NCI-H2196 treated with DMSO at 0.1 percent for 48 hours (cell line): ENCODE measurements around the gene MACC1.
A peak's percentile ranks its signal among the peaks of the same experiment; 100 is the strongest.

Experiments used
- DNase-seq: peaks from one replicate; lab custom pipeline; 2025; ENCODE audit not compliant: unreplicated experiment; lab: John Stamatoyannopoulos, UW

Gene MACC1

GRCh38 chr7:20183086-20183485 is 34.1 kb downstream of the MACC1 start:
- no peak for DNase-seq

- DNase-seq = no peak
Observed at GRCh38 chr7:20176578-20177242, 40.5 kb downstream of the MACC1 start.

- no peak for DNase-seq
Observed at GRCh38 chr7:20173828-20174227, 43.4 kb downstream of the MACC1 start.

DNA sequence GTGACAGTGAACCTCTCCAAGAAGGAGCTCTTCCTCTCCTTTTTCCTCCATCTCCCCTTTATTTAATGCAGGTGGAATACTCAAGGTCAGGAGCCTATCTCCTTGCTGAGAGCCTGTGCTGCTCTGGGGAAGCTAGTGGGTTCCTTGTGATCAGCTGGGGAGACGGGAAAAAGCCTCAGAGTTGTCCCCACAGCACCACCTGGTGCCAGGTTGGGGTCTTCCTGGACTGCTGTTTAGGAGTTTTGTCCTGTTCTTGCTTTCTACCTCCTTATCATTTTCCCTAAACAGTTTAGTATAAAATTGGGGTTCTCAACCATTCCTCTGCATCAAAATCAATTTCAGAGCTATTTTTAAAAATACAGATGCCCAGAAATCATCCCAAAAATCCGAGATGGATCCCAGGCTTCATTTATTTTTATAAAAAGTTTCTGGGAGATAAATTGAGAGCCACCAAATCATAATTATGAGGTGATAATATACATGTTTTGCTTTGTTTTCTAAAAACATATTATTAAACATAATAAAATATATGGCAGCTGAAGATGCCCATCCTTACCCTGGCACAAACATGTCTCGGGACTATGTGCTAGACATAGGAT is 44.3 kb downstream of the MACC1 start:
- peak; percentile 21 for DNase-seq

DNA sequence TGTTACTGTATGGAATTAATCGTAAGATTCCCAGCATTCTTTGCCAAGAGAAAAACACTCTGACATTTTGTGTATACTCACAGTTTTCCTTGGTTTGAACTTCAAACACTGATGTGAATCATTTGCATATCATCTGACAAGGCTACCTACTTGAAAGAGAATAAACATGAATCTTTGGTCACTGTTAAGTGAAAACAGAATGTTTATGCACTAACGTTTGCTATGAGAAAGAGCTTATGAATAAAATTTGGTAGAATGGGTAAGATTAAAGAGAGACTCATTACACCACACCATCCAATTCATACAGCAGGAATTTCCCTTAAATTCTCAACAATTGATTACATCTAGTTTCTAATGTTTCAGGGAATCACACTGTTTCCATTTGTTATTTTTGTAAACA is 46.6 kb downstream of the MACC1 start:
- no peak for DNase-seq

GRCh38 chr7:20165146-20165510 is 52.1 kb downstream of the MACC1 start:
- DNase-seq = no peak

- DNase-seq = no peak
Observed at GRCh38 chr7:20164425-20165145, 52.6 kb downstream of the MACC1 start.

DNA sequence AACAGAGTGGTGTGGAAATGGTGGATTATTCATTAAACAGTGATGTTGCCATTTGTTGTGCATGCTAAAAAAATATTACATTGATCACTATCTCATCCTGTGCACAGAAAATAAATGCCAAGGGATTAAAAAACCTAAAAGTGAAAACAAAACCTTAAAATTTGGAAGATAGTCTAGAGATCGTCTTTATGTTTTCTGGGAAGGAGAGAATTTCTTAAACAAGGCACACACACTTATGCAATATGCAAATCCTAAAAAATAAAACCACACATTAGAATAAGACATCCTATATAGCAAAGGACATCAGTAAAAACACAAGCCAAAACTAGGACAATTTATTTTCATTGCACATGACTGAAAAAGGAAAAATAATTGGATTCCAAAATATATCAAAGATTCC is 54.5 kb downstream of the MACC1 start:
- DNase-seq = no peak

- DNase-seq = no peak
Observed at GRCh38 chr7:20159226-20159747, 57.9 kb downstream of the MACC1 start.

DNA sequence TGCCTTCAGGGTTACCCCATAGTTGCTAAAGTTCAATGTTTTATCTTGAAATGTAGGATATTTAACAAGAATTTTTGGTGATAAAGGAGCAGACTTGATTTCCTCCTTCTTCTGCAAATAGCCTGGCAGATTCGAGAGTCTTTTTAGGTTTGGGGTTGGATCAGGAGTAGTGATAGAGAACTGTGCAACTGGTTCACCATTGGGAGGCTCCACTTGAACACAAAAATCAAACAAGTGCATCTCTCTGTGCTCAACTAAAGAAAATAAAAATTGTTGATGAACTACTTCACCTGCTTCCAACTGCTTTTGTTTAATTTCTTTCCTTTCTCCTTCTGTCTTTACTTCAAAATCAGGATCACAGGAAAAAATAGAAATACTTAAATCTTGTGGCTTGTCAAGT is 58.5 kb downstream of the MACC1 start:
- no peak for DNase-seq

GRCh38 chr7:20157456-20157855 is 59.7 kb downstream of the MACC1 start:
- DNase-seq = no peak

GRCh38 chr7:20153999-20154398 is 63.2 kb downstream of the MACC1 start:
- no peak for DNase-seq

- DNase-seq = no peak
Observed at GRCh38 chr7:20153567-20153966, 63.6 kb downstream of the MACC1 start.

GRCh38 chr7:20152511-20152910 is 64.7 kb downstream of the MACC1 start:
- DNase-seq = no peak

GRCh38 chr7:20151708-20152456 is 65.3 kb downstream of the MACC1 start:
- DNase-seq = no peak

- DNase-seq = no peak
Observed at GRCh38 chr7:20146451-20146850, 70.7 kb downstream of the MACC1 start.

DNA sequence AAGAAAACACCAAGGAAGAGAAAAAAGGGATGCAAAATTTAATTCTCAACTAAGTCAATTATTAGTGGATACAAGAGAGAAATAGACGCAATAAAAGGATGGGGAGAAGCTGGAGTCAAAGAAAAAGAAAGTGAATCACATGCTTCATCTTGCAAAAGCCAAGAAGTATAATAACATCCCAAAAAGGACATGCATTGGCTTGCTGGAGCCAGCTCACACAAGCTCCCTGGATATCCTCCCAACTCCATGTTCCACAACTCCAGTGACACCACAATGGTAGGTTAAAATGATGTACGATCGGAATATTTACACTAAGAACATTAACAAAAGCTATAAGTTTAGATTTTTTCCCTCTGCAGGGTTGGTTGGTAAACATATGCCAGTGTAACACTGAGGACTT is 72.4 kb downstream of the MACC1 start:
- no peak for DNase-seq

- peak; percentile 38 for DNase-seq
Observed at GRCh38 chr7:20141666-20142065, 75.5 kb downstream of the MACC1 start.

GRCh38 chr7:20141002-20141345 is 76.2 kb downstream of the MACC1 start:
- DNase-seq = no peak

DNA sequence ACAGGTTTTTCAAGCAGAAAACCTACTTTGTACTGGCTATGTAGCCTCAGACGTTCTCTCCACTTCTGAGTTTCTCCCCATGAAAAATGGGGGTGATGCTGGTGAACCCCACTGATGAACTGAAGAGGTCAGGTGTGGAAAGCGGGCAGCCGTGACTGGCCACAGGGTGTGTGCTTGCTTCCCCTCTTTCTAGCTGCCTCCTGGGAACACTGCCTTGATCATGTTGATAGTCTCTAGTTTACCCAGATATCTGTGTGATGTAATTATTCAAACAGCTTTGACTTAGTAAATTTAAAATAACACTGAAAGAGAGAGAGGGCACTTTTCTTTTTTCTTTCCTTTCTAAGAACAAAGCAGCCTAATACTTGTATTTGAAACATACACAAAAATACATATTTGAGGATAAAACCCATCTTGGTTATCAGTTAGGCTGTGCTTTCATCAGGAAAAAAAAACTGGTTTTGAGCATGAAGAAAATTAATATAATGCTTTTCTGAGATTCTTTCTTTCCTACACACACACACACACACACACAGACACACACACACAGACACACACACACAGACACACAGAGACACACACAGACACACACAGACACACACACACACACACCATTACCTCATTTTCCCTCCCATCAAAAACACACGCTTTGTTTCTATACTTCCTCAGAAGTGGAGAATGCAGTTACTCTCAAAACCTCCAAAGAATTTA is 76.7 kb downstream of the MACC1 start:
- DNase-seq = no peak

GRCh38 chr7:20136647-20137046 is 80.5 kb downstream of the MACC1 start:
- DNase-seq = no peak
